GM12801 (cell line): ENCODE results near the gene PRDM8.

Experiments
- CTCF ChIP-seq: IDR thresholded peaks from one replicate; pipeline ENCODE4 v1.5.1; 2011; ENCODE audit warnings: control low read depth; ENCODE audit not compliant: insufficient read length; ENCODE audit errors: extremely low read depth

The PRDM8 gene

GRCh38 chr4:80235451-80235850 is 38.1 kb downstream of the PRDM8 start:
- TF ChIP-seq CTCF = no peak

- TF ChIP-seq CTCF = no peak
These were observed 40.7 kb downstream of the PRDM8 start for GRCh38 chr4:80237992-80238391.

GRCh38 chr4:80239480-80240150 is 42.3 kb downstream of the PRDM8 start:
- no peak for TF ChIP-seq CTCF

GRCh38 chr4:80240976-80241375 is 43.7 kb downstream of the PRDM8 start:
- TF ChIP-seq CTCF = no peak

- no peak for TF ChIP-seq CTCF
These were observed 46.1 kb downstream of the PRDM8 start for GRCh38 chr4:80243274-80244018.

GRCh38 chr4:80249144-80249543 is 51.8 kb downstream of the PRDM8 start:
- no peak for TF ChIP-seq CTCF

GRCh38 chr4:80252427-80252826 is 55.1 kb downstream of the PRDM8 start:
- no peak for TF ChIP-seq CTCF
